GM12865 (cell line): ENCODE results near the gene MARCHF9.

Experiments used
- DNase-seq: peaks from one replicate; pipeline ENCODE4 v3.0.0; 2010; ENCODE audit warnings: low read depth
- H3K4me3 ChIP-seq: 2 replicates; pipeline ENCODE4 v1.5.1; 2011; ENCODE audit warnings: mild to moderate bottlenecking, low read depth, low read length, control low read depth
- CTCF ChIP-seq: IDR thresholded peaks from 2 replicates; pipeline ENCODE4 v1.5.1; 2011; ENCODE audit warnings: low read length, control low read depth, low read depth, inconsistent platforms; ENCODE audit not compliant: insufficient read depth; ENCODE audit errors: missing control alignments

Gene MARCHF9

GRCh38 chr12:57751788-57752667 lies 2.9 kb upstream of the MARCHF9 start, which contains the start of gene CDK4:
TSS of gene CDK4 (minus strand) at chr12:57752310. CDS start at chr12:57751717, 593 bp downstream.
- H3K4me3 ChIP-seq = peak within 1 kb of the TSS; percentile 86
- DNase-seq = peak; percentile 100
- no peak for TF ChIP-seq CTCF

- H3K4me3 ChIP-seq = peak overlapping the region; percentile 15
- no peak for TF ChIP-seq CTCF
- DNase-seq = no peak
These were observed 2.3 kb upstream of the MARCHF9 start for GRCh38 chr12:57752668-57753000.

GRCh38 chr12:57753756-57754337 lies 1.1 kb upstream of the MARCHF9 start:
- no peak for TF ChIP-seq CTCF
- H3K4me3 ChIP-seq = no peak overlapping the region
- no peak for DNase-seq

- DNase-seq = no peak
- H3K4me3 ChIP-seq = peak overlapping the region; percentile 70
- TF ChIP-seq CTCF = no peak
These were observed 221 bp downstream of the MARCHF9 start for GRCh38 chr12:57755194-57755453.

DNA sequence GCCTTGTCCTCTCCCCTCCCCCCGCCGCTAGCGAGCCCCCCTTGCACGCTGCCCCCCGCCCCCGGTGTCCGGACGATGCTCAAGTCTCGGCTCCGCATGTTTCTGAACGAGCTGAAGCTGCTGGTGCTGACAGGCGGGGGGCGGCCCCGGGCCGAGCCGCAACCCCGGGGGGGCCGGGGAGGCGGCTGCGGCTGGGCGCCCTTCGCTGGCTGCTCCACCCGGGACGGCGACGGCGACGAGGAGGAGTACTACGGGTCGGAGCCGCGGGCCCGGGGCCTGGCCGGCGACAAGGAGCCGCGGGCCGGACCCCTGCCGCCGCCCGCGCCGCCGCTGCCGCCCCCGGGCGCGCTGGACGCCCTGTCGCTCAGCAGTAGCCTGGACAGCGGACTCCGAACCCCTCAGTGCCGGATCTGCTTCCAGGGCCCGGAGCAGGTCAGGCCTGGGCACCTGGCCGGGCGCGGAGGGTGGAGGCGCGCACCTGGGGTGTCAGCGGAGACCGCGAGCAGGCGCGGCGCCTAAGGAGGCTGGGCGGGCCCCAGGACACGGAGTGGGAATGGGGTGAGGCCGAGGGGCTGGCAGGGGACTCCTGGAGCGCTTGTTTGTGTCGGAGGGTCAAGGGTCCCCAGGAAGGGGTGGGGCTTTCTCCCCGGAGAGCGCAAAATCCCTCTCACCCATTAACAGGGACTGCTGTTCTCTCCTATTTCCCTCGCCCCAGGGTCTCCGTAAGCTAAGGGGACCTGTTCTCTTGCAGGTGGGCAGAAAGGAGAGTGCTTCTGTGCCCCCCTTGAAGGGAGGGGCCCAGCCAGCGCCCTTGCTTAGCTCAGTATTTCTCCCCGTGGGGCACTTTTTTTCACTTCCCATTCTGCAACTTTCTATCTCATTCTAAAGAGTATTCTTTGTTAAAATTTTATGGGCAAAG lies 810 bp downstream of the MARCHF9 start:
- H3K4me3 ChIP-seq = peak overlapping the region; percentile 70
- DNase-seq = no peak
- TF ChIP-seq CTCF = no peak

DNA sequence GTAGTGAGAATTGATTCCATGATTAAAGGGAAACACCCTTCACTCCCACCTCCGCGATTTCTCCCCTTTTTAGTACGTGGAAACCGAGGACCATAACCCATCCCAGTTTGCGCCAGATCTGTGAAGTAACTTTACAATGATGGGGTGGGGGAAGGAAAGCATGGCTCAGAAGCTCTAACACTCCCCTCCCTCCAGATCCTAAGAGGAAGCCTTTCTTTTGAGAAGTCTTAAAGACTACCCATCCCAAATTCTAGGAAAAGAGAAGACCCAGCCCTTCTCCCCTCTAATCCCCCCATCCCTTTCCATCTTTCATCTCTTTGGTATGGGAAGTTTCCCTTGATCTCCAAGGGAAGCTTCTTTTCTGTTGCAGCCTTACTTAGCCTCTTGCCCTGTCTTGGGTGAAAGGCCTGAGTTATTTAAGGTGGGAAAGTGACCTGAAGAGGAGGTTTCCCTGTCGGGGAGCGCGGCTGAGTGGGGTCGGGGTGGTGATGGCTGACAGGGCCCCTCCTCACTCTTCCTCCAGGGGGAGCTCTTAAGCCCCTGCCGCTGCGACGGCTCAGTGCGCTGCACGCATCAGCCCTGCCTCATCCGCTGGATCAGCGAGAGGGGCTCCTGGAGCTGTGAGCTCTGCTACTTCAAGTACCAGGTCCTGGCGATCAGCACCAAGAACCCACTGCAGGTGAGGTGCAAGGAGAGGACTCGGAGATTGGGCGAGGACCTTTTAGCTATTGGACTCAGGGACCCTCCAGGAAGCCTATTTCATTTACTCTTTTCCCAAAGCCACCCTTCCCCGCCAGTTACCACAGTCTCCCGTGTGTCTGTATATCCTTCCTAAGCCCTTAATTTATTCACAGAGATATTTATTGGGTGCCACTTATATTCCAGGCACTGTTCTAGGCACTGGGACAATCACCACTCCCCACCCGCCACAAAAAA lies 1.8 kb downstream of the MARCHF9 start:
- H3K4me3 ChIP-seq = peak overlapping the region; percentile 70
- peak; percentile 89 for TF ChIP-seq CTCF
- DNase-seq = peak; percentile 79
